NCI-H524 (cell line): Measurements from ENCODE around the gene GPR55.

Source experiments
- DNase-seq, 2 experiments: peaks; one replicate each; lab custom pipeline; 2025; lab: John Stamatoyannopoulos, UW

The GPR55 gene

DNA sequence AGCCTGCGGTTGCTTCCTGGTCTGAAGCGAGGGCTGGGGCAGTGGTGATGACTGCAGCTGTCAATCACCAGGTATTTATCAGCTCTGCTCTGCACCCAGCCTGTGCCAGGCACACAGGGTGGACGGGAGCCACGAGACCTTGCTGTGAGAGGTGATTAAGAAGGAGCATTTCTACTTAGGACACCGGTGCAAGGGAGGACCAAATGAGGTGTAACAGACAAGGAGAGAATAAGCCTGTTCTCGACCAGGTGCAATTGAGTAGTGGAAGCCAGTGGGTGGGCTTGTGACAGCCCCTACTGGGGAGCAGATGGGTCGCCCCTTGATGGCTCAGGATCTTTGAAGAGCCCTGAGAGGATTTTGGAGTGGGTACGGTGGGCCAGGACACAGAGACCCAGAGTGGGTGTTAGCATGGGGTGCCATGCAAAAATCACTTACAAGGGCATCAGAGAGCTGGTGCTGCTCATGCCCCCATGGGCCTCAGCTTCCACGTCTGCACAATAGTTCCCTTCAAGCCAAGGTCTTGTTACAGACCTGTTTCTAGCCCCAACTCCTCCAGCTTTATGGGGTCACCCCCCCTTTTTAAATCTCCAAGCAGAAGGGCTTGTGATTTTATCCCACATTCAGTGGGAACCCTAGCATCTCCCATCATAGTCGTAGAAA, 24.6 kb downstream of the GPR55 start:
- DNase-seq: no peak

DNA sequence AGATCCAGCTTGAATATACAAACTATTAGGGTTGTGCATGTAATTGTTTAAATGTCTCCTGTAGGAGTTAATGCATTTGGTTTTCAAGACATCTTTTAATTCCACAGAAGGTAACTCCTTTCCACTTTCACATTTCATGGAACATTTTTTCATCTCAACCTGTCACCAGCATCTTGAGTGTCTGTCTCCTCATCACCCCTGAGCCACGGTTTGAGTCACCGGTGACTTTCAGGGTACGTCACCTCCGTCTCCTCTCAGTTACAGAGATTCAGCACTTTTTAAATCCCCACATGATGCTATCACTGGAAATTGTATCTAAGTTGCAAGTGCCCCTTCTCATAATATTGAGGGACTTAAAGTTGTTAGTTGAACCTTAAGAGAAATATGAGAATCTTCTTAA, 25.3 kb downstream of the GPR55 start:
- DNase-seq: no peak

GRCh38 chr2:230899287-230899686, 25.8 kb downstream of the GPR55 start:
- no peak for DNase-seq

DNA sequence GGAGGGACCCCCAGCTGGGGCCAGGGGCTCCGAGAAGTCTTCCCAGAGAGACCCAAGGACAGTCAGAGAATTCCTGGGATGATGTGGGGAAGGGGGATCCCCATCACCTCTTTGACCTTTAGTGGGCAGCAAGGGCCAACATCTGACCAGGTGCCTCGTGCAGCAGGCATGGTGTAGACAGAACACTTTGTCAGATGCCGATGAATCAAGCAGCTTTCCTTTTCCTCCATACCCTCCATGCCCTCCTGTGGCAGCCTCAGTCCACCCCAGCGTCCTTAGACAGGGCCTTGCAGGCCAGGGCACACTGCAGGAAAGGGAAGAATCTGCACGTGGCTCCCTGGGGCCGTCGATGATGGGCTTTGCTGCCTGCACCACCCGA, 26.3 kb downstream of the GPR55 start:
- no peak for DNase-seq

DNA sequence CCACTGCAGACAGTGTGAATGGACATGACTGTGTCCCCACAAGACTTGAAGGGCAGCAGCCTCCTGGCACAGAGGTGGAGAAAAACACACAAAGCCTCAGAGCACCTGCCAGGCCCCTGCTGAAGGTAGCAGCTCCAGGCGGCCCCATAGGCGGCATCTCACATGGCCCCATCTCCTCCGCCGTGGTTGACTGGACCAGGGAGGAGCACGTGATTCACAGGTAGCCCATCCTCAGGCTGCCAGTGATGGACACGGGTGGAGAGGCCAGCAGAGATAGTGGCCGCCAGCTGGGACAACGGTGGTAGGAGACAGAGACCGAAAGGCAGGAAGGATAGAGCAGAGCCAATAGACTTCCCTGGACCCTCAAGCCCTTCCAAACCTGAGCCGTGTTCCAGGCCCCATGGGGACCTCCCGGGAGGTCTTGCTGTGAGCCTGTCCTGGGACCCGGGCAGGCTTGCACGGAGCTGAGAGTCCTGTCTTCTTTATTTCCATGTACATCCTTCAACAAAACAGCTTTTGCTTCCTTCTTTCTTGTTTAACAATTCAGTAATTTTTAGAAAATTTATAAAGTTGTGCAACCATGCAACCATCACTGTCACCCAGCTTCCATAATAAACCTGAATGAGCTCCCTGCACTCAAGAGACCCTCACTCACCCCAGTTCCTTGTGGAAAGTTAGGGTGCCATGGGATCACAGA, 26.9 kb downstream of the GPR55 start:
- DNase-seq: no peak

DNA sequence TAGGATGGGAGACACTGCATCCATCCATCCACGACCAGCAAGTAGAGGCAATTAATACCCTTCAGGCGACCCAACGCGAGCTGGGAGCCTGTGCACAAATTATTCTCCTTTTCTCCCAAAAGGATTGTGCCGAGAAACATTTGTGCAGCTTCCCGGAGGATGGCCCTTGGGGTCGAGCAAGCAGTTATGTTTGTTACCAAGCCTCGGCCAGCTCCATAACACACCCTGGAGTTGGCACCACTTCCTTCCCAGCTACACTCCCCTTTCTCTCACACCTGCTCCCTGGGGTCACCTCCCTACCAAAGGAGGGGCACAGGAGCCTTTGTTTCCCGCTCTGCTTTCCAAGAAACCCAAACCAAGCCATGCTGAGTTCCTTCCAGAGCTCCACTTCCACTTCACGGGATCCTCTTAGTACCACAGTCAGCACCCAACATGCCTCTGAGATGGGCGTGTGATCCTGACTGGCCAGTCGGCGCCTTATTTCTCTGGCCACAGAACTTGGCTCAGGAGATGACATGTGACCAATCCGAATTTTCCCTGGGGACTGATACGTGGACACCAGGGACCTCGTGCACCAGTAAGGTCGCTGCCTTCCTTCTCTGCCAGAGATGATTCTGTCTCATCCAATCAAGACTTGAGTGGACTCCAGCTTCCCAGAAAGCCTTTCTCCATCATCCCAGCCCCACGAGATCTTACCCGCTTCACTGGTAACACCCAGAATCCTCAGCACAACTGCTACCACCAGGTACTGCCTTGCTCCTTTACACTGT, 28.5 kb downstream of the GPR55 start:
- no peak for DNase-seq

DNA sequence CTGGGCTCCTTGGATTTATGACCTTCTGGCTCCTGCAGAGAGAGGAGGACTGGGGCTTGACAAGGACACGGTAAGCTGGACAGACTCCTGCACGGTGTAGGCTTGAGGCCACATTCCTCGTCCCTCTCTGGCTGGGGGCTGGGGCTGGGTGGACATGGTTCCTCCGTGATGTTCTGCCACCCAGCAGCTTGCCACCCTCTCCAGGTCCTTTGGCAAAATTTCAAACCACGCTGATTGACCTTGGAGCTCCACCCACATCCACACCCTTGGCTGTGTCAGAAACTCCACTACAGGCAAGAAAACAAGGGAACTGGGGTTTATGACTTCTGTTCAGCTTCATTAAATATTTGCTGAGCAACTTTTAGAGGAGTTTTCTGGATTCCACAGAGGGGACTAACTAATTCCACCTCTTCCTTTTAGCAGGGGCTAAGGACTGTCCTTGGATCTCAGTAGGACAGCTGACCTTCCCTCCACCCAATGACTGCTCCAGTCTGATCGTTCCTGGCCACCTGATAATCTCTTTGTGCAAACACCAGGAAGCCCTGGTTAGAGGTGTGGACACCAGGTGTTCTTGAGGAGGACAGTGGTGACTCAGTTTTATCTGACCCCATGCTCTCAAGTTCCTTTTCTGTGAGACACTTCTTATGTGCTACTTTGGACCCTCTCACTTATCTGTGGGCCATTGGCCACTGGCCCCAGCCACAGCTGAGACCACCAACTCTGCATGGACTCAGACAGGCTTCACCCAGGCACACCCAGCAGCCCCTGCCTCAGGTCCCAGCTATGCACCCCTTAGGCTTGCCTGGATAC, 29.3 kb downstream of the GPR55 start:
- DNase-seq: no peak

GRCh38 chr2:230893841-230894781, 30.9 kb downstream of the GPR55 start:
- no peak for DNase-seq

GRCh38 chr2:230893338-230893737, 31.7 kb downstream of the GPR55 start:
- DNase-seq: no peak

DNA sequence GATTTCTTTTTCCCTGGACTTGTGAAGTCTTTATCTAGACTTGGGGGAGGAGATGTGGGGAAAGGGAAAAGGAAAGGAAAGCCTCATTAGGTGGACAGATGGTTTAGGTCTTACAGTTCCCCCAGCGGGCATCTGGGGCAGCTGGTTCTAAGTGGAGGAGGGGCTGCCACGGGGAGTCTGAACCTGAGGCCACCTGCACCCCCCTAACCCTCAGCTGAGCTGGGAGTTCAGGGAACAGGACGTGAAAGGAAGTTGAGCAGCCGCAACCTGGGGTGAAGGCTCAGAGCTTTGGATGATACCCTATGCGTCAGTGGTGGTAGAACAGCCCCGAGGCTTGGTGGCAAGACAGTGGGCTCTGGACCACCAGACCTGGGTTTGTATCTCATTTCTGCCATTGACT, 33.5 kb downstream of the GPR55 start:
- peak; percentile 83 to 89 for DNase-seq

GRCh38 chr2:230891064-230891463, 34.0 kb downstream of the GPR55 start:
- no peak for DNase-seq

GRCh38 chr2:230890646-230891045, 34.4 kb downstream of the GPR55 start:
- DNase-seq: no peak

GRCh38 chr2:230889911-230890601, 35.0 kb downstream of the GPR55 start:
- DNase-seq: peak in 1 of 2 experiments; percentile 19

DNA sequence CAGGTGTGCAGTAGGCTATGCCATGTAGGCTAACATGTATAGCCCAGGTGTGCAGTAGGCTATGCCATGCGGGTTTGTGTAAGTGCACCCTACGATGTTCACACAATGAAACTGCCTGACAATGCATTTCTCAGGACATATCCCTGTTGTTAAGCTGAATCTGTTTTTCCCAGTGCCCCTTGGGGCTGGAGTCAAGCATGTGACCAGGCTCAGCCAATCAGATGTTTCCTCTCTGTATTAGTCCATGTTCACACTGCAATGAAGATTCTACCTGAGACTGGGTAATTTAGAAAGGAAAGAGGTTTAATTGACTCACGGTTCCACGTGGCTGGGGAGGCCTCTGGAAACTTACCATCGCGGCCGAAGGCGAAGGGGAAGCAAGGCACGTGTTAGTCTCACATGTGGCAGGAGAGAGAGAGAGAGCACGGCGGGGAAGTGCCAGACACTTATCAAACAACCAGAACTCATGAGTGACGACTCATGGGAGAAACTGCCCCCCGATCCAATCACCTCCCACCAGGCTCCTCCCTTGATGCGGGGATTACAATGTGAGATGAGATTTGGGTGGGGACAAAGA, 36.1 kb downstream of the GPR55 start:
- DNase-seq: no peak

DNA sequence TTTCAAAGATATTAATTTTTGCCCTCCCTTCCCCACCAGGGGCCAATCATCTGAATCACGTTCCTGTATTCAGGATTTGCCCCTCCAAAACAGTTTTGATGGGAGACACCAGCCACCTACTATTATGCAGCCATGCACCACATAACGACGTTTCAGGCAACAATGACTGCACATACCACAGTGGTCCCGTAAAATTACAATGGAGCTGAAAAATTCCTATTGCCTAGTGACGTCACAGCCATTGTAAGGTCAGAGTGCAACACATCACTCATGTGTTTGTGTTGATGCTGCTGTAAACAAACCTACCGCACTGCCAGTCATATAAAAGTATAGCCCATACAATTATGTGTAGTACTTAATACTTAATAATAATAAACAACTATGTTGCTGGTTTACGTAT, 37.7 kb downstream of the GPR55 start:
- DNase-seq: no peak

DNA sequence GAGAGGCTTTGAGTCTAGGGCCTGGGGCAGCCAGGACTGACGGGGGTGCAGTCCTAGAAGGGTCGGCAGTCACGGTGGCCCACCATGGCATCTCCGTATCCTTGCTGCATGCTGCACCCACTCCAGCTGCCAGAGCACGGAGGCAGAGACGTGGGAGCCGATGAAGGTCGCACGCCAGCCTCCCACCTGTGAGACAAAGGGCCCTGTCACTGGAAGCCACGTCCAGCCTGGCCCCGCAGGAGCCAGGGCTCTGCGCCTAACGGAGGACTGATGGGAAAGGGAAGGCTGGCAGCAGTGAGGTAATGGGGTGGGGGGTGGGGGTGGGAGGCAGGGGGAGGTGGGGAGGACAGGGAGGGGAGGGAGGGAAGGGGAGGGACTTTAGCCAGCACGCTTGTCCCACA, 38.4 kb downstream of the GPR55 start:
- no peak for DNase-seq

DNA sequence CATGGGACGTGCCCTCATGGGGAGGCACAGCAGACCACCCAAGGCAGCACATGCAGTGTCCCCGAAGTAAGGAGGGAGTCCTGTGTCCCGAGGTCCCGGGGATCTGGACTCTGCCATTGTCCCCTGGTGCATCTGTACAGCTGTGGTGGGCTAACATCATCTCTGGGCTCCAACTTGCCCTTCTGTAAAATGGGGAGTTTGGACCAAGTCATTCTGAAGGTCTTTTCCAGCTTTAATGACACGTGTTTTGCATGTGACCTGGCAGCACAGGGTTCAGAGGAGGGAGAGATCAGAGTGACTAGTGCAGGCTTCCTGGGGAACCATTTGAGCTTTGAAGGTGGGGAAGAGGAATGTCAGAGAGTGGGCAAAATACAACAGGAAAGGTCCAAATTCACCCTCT, 38.8 kb downstream of the GPR55 start:
- DNase-seq: no peak

GRCh38 chr2:230885463-230886130, 39.4 kb downstream of the GPR55 start:
- peak; percentile 70 to 88 for DNase-seq

GRCh38 chr2:230881840-230882239, 43.2 kb downstream of the GPR55 start:
- DNase-seq: no peak

DNA sequence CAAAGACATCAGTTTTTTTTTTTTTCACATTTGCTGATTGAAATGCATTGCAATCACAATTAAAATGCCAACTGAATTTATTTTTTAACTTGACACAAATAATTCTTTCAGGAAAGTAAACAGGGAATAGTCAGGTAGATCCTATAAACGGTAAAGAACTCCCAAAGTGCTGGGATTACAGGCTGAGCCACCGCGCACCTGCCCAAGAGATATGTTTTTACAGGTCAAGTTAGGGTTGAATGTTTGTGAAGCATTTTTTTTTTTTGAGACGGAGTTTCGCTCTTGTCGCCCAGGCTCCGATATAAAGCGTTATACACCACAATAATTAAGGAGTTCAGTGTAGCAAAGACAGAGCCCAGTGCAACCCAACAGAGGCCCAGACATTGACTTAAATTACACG, 45.2 kb downstream of the GPR55 start:
- no peak for DNase-seq
